ENCODE results near the gene ESRRB.
A peak's percentile ranks its signal among the peaks of the same experiment; 100 is the strongest.

The ESRRB gene

DNA sequence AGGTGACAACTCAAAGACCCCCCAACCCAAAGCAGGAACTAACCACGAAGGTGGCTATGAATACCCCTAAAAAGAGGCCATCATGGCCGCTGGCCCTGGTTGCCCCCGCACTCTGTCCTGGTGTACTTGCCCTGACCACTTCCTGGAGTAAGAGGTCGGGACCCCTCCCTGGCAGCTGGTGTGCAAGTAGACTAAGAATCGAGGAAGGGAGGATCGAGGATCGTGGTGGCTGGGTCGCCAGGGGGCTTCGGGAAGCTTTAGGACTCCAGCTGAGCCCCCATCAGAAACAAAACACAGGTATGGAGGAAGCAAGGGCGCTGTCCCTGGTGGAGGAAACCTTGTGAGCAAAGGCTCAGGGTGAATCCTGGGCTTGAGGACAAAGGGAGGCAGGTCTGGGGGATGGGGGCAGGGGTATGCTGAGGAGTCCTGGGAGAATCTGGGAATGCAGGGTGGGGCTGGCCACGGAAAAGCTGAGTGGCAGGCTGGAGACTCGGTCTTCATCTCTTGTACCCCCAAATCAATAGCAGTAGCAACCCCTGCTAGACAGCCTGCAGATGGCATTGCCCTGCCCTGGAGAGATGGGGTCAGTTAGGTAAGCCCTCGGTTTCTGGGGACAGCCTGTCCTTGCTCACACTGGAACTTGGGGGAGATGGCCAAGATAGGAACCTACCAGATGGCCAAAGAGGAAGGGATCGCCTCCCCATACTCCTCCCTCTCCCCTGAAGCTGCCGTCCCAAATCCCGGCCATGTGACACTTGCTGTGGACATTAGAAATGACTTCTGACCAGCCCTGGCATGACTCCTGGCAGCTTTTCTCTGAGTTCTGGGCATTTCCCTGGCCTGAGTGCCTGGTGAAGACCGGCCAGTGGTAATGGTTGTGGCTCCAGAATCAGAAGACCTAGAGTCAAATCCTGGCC lies 45.3 kb upstream of the ESRRB start:
- no peak overlapping the region for H3K4me3 ChIP-seq (ENCODE audit: control insufficient read depth, low read depth, low read length)
- DNase-seq (ENCODE audit: low read depth), result no peak
- TF ChIP-seq, protein P1, sequence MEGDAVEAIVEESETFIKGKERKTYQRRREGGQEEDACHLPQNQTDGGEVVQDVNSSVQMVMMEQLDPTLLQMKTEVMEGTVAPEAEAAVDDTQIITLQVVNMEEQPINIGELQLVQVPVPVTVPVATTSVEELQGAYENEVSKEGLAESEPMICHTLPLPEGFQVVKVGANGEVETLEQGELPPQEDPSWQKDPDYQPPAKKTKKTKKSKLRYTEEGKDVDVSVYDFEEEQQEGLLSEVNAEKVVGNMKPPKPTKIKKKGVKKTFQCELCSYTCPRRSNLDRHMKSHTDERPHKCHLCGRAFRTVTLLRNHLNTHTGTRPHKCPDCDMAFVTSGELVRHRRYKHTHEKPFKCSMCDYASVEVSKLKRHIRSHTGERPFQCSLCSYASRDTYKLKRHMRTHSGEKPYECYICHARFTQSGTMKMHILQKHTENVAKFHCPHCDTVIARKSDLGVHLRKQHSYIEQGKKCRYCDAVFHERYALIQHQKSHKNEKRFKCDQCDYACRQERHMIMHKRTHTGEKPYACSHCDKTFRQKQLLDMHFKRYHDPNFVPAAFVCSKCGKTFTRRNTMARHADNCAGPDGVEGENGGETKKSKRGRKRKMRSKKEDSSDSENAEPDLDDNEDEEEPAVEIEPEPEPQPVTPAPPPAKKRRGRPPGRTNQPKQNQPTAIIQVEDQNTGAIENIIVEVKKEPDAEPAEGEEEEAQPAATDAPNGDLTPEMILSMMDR (conservative IDR thresholded peaks at IDR 0.05; ENCODE audit: control insufficient read depth, insufficient read depth, low read depth, low read length), result no peak

DNA sequence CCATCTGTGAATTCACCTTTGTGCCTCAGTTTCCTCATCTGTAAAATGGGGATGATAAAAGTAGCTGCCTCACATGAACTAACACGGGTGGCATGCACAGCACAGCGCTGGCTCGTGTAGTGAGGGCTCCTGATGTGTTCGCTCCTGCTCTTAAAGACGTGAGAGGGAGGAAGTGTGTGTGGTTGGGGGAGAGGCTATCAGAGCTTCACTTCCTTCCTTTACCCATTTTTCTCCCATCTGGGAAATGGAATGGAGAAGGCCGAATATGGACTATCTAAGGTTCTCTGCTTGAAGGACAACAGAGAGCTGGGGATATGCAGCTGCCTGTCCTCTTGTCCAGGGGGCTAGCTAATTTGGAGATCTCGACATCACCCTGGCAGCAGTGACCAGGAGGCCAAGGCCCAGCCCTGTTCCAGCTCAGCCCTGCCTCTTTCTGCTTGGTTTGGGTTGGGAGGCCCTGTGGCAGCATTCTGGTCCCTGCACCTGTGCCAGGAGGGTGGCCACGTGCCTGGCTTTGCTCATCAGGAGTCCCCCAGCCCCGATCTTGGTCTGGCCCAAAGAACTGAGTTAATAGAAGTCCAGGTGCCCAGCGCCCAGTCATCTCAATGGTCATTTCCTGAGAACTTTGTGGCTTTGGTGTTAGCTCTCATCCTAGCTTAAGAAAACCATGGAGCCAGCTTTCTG lies 44.5 kb upstream of the ESRRB start:
- TF ChIP-seq, protein P1 (conservative IDR thresholded peaks at IDR 0.05; ENCODE audit: control insufficient read depth, insufficient read depth, low read depth, low read length), result no peak
- DNase-seq (ENCODE audit: low read depth), result no peak

DNA sequence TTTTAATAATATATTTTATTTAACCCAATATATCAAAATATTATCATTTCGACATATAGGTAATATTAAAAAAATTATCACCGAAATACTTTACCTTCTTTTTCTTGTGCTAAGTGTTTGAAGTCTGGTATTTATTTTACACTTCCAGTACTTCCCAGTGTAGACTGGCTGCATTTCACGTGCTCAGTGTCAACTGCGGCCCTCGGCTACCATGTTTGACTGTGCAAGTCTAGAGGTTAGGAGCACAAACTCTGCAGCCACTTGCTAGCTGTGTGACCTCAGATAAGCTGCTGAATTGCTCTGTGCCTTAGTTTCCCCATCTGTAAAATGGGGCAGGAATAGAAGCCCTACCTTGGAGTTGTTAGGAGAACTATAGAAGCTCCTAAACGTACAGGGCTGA lies 42.3 kb upstream of the ESRRB start:
- TF ChIP-seq, protein P1 (conservative IDR thresholded peaks at IDR 0.05; ENCODE audit: control insufficient read depth, insufficient read depth, low read depth, low read length), result no peak
- DNase-seq (ENCODE audit: low read depth), result no peak

More for the DNA sequence above, 44.5 kb upstream of the ESRRB start:
- no peak overlapping the region for H3K4me3 ChIP-seq (ENCODE audit: control insufficient read depth, low read depth, low read length)

DNA sequence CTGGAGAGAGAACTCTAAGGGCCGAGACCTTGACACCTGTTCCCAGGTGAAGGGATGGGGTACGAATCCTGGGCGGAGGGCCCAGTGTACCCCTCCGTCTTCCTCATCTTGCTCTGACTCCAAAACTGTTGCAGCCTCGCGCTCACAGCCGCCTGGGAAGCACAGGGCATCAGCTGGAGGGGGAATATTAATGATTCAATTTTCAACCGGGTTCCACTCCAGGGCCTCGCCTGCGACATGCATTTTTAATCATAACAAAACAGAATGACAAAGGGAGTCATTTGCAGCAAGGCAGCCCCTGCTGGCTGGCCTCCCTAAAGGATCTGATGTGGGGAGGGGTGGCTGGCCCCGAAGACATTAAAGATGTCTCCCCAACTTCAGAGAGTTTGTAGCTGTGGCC lies 41.6 kb upstream of the ESRRB start:
- TF ChIP-seq, protein P1 (conservative IDR thresholded peaks at IDR 0.05; ENCODE audit: control insufficient read depth, insufficient read depth, low read depth, low read length), result no peak
- H3K4me3 ChIP-seq (ENCODE audit: control insufficient read depth, low read depth, low read length), result no peak overlapping the region
- no peak for DNase-seq (ENCODE audit: low read depth)

More for the DNA sequence above, 42.3 kb upstream of the ESRRB start:
- H3K4me3 ChIP-seq (ENCODE audit: control insufficient read depth, low read depth, low read length), result no peak overlapping the region

DNA sequence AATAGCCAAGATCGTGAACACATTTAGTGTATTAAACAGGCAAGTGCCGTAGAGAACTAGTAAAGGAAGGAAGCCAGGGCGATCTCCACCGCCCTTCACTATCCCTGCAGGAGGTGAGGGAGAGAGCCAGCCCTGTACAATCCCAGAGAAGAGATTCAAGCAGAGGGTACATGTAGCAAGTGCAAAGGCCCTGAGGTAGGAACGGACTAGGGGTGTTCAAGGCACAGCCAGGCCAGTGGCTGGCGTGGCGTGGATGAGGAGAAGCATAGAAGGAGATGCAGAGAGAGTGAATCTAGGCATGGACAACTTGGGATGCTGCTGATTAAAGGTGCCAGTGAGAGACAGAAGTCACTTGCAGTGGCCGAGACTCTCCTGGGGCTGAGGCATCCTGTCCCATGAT lies 39.1 kb upstream of the ESRRB start:
- DNase-seq (ENCODE audit: low read depth), result no peak
- no peak overlapping the region for H3K4me3 ChIP-seq (ENCODE audit: control insufficient read depth, low read depth, low read length)
- TF ChIP-seq, protein P1 (conservative IDR thresholded peaks at IDR 0.05; ENCODE audit: control insufficient read depth, insufficient read depth, low read depth, low read length), result no peak

DNA sequence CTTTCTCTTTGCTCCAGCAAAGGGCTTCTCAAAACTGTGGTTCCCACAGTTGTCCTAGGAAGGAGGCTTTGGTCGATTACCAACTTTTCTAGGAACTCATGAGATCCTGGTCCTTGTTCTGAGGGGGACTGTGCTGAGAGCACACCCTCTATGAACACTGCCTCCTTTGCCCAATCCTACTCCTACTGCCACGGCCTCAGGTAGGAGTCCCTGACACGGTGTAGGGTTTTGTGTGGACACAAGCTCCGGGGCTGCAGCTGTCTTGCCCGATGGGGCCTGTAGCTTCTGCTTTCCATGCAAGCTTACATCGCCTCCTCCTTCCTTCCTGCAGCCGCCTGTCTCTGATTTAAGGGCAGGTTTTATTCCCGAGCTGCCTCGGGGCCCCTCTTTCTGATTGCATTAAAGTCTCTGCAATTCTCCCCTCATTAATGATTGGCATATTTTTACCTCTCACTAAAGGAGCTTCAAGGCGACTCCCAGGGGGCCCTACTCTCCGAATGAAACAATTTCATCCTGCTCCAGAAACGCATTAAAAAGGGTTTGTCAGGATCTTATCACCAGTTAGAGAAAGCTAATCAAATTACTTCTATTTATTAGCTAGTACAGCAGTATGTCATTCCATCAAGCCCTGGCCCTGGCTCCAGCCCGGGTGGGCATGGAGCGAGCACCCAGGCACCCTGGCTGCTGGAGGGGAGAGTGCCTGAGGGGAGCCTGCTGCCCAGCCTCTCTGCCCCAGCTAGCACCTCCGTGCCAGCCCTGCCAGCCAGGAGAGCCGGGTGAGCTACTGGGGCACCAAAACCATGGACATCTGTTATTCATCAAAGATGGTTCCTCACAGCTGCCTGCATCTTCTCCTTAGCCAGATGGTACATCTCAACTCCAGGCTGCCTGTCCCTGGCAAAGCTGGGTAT lies 38.0 kb upstream of the ESRRB start:
- TF ChIP-seq, protein P1 (conservative IDR thresholded peaks at IDR 0.05; ENCODE audit: control insufficient read depth, insufficient read depth, low read depth, low read length), result no peak
- H3K4me3 ChIP-seq (ENCODE audit: control insufficient read depth, low read depth, low read length), result peak overlapping the region; percentile 12
- DNase-seq (ENCODE audit: low read depth), result peak; percentile 12

Measured in fibroblast of mammary gland (primary cell).